Astrocyte of the cerebellum (primary cell): ENCODE data around the gene MYMX.

Experiments
- DNase-seq: peaks from one replicate; pipeline ENCODE4 v3.0.0-alpha.2; 2011; ENCODE audit warnings: low read depth
- H3K4me3 ChIP-seq: 2 replicates; pipeline ENCODE4 v1.5.1; 2011; ENCODE audit warnings: mild to moderate bottlenecking, low read depth, low read length, moderate library complexity
- CTCF ChIP-seq: IDR thresholded peaks from 2 replicates; pipeline ENCODE4 v1.5.1; 2012; ENCODE audit warnings: low read length, low read depth, moderate library complexity, mild to moderate bottlenecking; ENCODE audit errors: missing control alignments
- in situ Hi-C: cut with HindIII; loops from 2 replicates; pipeline ENCODE4 v1.10.0; 2017; ENCODE audit warnings: low sequenced_read_pairs

Gene MYMX

GRCh38 chr6:44198684-44199083, 18.0 kb upstream of the MYMX start:
- DNase-seq, result no peak
- no peak overlapping the region for H3K4me3 ChIP-seq
- in situ Hi-C loops, result no loop called here
- no peak for TF ChIP-seq CTCF

- in situ Hi-C loops, result no loop called here
These were observed 16.8 kb upstream of the MYMX start for GRCh38 chr6:44199883-44200282.

GRCh38 chr6:44201200-44201599, 15.5 kb upstream of the MYMX start:
- no peak for DNase-seq
- H3K4me3 ChIP-seq, result no peak overlapping the region
- in situ Hi-C loops, result no loop called here
- no peak for TF ChIP-seq CTCF

More at GRCh38 chr6:44199883-44200282, 16.8 kb upstream of the MYMX start:
- H3K4me3 ChIP-seq, result no peak overlapping the region
- DNase-seq, result no peak
- TF ChIP-seq CTCF, result no peak

- in situ Hi-C loops, result no loop called here
- no peak for TF ChIP-seq CTCF
- DNase-seq, result no peak
- no peak overlapping the region for H3K4me3 ChIP-seq
These were observed 15.0 kb upstream of the MYMX start for GRCh38 chr6:44201638-44202303.

- in situ Hi-C loops, result no loop called here
- DNase-seq, result no peak
- TF ChIP-seq CTCF, result no peak
- H3K4me3 ChIP-seq, result no peak overlapping the region
These were observed 14.3 kb upstream of the MYMX start for GRCh38 chr6:44202332-44202971.

GRCh38 chr6:44202972-44203750, 13.6 kb upstream of the MYMX start:
- in situ Hi-C loops, result no loop called here
- H3K4me3 ChIP-seq, result no peak overlapping the region
- DNase-seq, result no peak
- no peak for TF ChIP-seq CTCF
